ENCODE results near the gene GPC1. TPM values are rescaled to one million over a fixed set of nuclear protein-coding genes. Genes with fewer than 3 reads are reported as not detected.

The GPC1 gene
- total RNA-seq, 2 experiments from 2014 or later = 0.83 to 1.2 TPM

GRCh38 chr2:240440251-240440650 is 4.8 kb downstream of the GPC1 start:
- Mint-ChIP-seq H3K27ac (no peak overlapping the region), H3K4me1 (ENCODE audit: low read depth) (no peaks in the 10 kb centered on the region), H3K9me3 (no peaks in the 10 kb centered on the region), H3K27me3 (peaks cover 13% of the 10 kb centered on the region), H3K4me3 (no peak overlapping the region), H3K36me3 (ENCODE audit: low read depth) (no peaks in the 10 kb centered on the region)
- ChIA-PET POLR2A (no interaction called here), CTCF (interaction anchor here (0.7 kb wide), 1 partner anchor 351 kb away, joined by 3 read pairs; no protein-coding TSS in a partner anchor)
- intact Hi-C loops (cut with micrococcal nuclease) = no loop called here
- no peak for ATAC-seq
- no peak for DNase-seq
- no peak for TF ChIP-seq CTCF (IDR thresholded peaks at IDR 0.05)

- CTCF ChIA-PET = interaction anchor here (0.7 kb wide), 1 partner anchor 352 kb away, joined by 3 read pairs; no protein-coding TSS in a partner anchor
- ATAC-seq (no peak), DNase-seq (no peak)
- H3K4me1 Mint-ChIP-seq (ENCODE audit: low read depth) = no peaks in the 10 kb centered on the region
- TF ChIP-seq CTCF (IDR thresholded peaks at IDR 0.05) = no peak
- no peak overlapping the region for H3K4me3 Mint-ChIP-seq
- intact Hi-C loops (cut with micrococcal nuclease) = no loop called here
- no peaks in the 10 kb centered on the region for H3K9me3 Mint-ChIP-seq
- peaks cover 13% of the 10 kb centered on the region for H3K27me3 Mint-ChIP-seq
- H3K36me3 Mint-ChIP-seq (ENCODE audit: low read depth) = no peaks in the 10 kb centered on the region
- POLR2A ChIA-PET = interaction anchor here (0.6 kb wide), 1 partner anchor 470 kb away, joined by 4 read pairs; no protein-coding TSS in a partner anchor
- no peak overlapping the region for H3K27ac Mint-ChIP-seq
These were observed 5.3 kb downstream of the GPC1 start for GRCh38 chr2:240440704-240441320.

- DNase-seq (no peak), ATAC-seq (no peak)
- POLR2A ChIA-PET = interaction anchor here (0.6 kb wide), 1 partner anchor 471 kb away, joined by 4 read pairs; no protein-coding TSS in a partner anchor
- CTCF ChIA-PET = no interaction called here
- no peak overlapping the region for H3K27ac Mint-ChIP-seq
- TF ChIP-seq CTCF (IDR thresholded peaks at IDR 0.05) = no peak
- H3K4me3 Mint-ChIP-seq = no peak overlapping the region
- peaks cover 13% of the 10 kb centered on the region for H3K27me3 Mint-ChIP-seq
- intact Hi-C loops (cut with micrococcal nuclease) = no loop called here
- no peaks in the 10 kb centered on the region for H3K4me1 Mint-ChIP-seq (ENCODE audit: low read depth)
- H3K36me3 Mint-ChIP-seq (ENCODE audit: low read depth) = no peaks in the 10 kb centered on the region
- H3K9me3 Mint-ChIP-seq = no peaks in the 10 kb centered on the region
These were observed 6.0 kb downstream of the GPC1 start for GRCh38 chr2:240441326-240441992.

- Mint-ChIP-seq H3K4me3 (no peak overlapping the region), H3K36me3 (ENCODE audit: low read depth) (no peaks in the 10 kb centered on the region), H3K4me1 (ENCODE audit: low read depth) (no peaks in the 10 kb centered on the region), H3K9me3 (no peaks in the 10 kb centered on the region), H3K27me3 (peaks cover 10% of the 10 kb centered on the region), H3K27ac (no peak overlapping the region)
- DNase-seq = no peak
- no peak for ATAC-seq
- CTCF ChIA-PET = no interaction called here
- TF ChIP-seq CTCF (IDR thresholded peaks at IDR 0.05) = no peak
- intact Hi-C loops (cut with micrococcal nuclease) = no loop called here
- POLR2A ChIA-PET = no interaction called here
These were observed 6.5 kb downstream of the GPC1 start for GRCh38 chr2:240441993-240442411.

All from activated CD8-positive, alpha-beta T cell treated with anti-CD3 and anti-CD28 coated beads for 36 hours (primary cell).